ENCODE data around the gene SERINC2.
"Not testable (repeated sequence)": the region's sequence is repeated elsewhere in the genome, so short reads cannot be mapped to it uniquely, and the experiment has no call there.

The SERINC2 gene

DNA sequence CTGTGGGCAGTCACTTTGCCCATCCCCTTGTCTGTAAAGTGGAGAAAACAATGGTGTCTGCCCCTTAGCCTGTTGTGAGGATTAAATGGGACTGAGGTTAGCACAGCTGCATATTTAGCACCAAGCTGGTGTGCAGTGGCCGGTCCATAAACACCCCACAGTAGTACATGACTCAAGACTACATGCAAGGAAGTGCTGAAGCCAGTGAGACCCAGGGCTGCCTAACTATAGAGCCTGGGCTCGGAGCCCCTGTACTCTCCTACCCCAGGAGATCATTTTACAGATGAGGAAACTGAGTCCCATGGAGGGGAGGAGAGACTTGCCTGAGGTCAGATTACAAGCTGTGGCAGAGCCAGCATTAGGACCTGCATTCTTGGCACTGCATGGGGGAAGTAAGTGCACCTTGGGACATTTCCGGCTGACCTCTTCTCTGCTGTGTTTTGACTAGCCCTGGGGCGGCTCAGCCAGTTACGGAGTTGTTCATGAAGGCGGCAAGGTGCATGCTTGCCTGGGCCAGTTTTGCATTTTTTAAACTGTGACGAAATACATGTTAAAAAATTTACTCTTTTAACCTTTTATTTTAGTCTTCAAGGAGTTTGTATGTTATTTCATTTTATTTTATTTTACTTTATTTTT is 3.2 kb downstream of the SERINC2 start:
- no peak for FAIRE-seq

DNA sequence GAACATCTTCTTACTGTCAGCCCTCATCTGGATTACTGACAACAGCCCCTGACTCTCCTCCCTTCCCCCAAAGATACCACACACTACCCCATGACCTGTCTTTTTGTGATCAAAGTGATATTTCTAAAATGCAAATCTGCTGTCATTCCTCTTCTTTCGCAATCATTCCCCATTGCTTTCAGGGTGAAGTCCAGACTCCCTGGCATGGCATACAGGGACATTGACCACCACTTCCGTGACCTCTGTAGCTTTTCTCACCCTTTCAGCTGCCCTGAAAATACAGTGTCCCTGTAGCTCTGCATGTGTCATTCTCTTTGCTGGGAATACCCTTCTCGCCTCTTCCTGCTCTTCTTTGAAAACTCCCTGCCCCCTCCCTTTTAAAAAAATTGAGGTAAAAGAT is 4.1 kb downstream of the SERINC2 start:
- FAIRE-seq, result no peak

DNA sequence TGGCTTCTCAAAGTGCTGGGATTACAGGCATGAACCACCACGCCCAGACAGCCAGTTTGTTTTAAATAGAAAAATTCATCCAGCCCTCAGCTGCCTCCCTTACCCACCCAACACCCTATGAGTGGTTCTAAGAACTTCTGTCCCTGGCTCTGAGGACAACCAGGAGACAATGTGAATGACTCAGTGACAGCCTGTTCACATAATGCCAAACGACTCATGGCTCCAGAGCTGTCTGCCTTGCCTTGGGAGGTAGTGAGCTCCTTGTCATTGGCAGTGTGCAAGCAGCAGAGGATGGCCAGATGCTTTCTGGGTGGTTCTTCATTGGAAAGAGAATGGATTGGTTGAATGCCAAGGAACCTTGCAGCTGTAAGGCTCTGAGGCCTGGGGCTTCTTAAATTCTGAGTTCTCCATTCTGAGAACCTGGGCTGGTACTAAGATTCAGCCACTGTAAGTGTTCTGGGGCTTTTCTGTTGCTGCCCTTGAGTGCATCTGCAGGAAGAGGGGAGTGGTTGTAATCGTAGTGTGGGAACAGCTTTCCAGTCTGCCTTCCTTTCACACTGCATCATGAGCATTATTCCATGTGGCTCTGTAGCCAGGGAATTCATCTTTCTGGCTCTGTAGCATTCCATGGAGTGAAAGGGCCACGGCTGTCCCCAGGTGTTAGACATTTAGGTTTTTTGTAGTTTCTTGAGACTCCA is 5.8 kb downstream of the SERINC2 start:
- FAIRE-seq, result no peak

DNA sequence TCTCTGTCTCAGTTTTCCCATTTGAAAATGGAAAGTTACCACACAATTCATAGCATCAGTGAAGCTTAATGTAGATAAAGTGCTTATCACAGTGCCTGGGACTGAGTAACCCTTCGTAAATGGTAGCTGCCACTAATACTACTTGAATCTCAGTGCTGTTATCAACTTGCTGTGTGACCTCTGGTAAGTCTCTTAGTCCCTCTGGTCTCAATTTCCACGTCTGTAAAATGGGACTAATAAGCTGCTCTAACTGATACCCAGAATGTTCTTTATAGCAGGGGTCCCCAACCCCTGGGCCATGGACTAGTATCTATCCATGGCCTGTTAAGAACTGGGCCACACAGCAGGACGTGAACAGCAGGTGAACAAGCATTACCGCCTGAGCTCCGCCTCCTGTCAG is 7.7 kb downstream of the SERINC2 start:
- FAIRE-seq, result no peak

DNA sequence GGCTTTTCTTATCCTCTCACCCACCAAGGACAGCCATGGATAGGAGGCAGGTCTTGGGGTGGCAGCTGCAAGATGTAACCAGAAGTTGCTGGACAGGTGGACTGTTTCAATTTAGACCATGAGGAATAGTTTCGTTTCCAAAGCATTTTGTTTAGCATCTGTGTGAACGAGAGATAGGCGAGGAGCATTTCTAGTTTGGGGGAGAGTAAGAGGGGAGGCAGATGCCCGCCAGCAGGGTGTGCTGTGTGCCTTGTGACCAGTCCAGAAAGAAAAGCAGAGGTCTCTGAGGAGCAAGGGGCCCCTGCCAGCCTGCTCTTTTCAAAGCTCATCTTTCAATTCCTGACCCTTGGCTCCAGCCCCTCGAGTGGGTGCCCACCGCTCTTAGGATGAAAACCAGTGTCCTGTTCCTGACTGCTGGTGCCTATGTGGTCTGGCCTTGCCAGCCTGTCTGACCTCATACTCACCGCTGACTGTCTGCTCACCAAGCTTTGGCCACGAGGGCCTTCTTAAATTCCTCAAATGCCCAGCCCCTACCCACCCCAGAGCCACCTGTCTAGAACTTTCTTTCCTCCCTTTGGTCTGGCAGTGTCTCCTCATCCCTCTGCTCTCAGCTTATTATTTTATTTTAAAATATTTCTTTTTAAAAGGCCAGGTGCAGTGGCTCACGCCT is 8.5 kb downstream of the SERINC2 start:
- no peak for FAIRE-seq

DNA sequence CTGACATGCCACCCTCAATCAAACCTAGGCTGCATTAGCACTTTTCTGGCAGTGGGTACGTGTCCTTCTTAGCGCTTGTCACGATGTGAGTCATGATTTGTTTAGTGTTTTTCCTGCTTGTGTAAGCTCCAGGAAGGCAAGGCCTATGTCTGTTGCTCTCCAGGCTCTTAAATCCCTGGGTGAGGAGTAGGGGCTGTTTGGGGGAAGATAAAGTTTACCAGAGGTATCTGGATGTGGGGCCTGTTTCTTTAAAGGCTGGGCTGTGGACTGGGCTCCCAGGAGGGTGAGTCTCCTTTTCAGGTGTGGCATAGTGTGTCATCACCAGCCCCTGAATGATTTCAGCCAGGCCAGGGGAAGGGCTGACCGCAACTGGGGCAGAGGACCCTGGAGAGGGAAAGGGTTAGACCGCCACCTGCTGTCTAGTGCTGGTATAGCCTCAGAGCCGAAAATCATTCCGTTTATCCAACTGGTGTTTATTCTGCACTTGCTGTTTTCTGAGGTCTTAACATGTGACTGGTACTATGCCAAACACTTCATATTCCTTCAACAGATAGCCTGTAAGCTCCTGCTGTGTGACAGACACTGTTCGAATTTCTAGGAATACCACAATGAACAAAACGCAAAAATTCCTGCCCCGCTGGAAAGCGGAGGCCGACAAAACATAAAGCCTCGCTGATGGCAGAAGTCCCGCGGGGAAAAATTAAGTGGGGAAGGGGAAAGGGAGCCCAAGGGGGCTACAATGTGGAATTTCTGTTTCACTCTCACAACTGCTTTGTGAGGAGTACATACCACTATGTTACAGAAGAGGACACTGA is 9.7 kb downstream of the SERINC2 start:
- no peak for FAIRE-seq

DNA sequence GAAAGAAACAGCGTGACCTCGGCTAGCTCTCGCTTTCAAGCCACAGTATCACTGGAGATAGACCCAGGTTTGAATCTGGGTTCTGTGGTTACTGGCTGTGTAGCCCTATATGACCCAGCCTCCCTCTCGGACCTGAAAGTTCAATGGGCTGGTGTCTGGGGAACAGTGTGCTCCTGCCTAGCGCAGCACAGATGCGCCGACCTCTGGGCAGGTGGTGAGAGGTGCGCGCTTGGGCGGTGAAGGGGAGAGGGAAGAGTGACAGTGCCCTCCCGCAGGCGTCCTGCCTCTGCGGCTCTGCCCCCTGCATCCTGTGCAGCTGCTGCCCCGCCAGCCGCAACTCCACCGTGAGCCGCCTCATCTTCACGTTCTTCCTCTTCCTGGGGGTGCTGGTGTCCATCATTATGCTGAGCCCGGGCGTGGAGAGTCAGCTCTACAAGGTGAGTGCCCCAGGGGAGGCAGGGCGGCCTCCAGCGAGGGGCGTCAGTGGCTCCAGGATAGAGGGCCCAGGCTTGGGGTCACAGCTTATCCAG is 10.5 kb downstream of the SERINC2 start:
- no peak for FAIRE-seq

DNA sequence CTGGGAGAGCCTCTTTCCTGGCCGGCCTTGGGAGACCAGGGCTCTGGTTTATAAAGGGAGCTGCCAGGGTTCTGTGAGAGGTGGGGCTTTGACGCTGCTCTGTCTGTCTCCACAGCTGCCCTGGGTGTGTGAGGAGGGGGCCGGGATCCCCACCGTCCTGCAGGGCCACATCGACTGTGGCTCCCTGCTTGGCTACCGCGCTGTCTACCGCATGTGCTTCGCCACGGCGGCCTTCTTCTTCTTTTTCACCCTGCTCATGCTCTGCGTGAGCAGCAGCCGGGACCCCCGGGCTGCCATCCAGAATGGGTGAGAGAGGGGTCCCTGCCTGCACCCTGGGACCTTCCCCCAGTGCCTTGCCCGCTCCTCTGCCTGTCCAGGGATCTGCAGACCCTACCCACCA is 11.6 kb downstream of the SERINC2 start:
- no peak for FAIRE-seq

DNA sequence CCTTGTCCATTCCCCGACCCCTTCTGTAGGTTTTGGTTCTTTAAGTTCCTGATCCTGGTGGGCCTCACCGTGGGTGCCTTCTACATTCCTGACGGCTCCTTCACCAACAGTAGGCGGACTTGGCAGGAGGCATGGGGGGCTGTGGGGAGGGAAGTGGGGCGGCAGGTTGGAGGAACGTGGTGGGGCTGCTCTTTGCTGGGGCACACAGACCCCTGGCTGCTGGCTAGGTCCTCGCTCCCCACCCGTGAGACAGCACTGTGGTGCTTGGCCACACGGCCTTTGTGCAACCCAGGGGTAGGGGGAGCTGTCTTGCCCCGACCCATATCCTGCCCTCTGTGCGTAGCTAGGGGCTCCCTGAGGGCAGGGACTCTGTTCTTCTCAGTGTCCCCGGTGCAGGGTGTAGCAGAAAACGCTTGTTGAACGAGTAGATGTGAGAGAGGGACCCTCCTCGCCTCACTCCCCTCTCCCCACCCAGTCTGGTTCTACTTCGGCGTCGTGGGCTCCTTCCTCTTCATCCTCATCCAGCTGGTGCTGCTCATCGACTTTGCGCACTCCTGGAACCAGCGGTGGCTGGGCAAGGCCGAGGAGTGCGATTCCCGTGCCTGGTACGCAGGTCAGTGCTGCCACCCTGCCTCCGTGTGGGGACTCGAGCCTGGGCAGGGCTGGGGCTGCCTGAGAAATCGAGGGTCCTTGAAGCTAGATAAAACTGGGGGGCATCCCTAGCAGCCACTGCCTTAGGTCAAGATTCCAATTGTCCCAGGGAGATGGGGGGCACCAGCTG is 12.5 kb downstream of the SERINC2 start:
- FAIRE-seq, result no peak

DNA sequence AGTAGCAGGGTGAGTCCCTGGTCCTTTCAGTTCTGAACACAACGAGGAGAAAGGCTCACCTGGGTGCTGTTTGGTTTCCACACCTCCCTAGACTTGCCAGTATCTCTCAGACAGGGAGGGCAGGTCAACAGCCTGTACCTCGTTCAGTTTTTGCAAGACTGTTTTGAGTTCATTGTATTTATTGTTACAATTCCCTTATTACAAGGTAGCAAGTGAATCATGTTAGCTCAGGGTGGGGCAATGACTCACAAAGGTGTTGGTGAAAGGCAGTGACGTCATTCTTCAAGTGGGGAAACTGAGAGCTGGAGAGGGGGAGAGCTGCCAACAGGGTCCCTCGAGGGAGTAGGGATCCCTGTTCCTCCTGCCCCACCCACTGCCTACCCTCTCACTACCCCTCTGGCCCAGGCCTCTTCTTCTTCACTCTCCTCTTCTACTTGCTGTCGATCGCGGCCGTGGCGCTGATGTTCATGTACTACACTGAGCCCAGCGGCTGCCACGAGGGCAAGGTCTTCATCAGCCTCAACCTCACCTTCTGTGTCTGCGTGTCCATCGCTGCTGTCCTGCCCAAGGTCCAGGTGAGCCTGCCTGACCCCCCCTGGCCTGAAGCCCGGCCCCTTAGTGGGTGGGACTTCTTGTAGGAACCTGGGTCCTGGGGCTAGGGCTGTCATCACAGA is 13.4 kb downstream of the SERINC2 start:
- no peak for FAIRE-seq

DNA sequence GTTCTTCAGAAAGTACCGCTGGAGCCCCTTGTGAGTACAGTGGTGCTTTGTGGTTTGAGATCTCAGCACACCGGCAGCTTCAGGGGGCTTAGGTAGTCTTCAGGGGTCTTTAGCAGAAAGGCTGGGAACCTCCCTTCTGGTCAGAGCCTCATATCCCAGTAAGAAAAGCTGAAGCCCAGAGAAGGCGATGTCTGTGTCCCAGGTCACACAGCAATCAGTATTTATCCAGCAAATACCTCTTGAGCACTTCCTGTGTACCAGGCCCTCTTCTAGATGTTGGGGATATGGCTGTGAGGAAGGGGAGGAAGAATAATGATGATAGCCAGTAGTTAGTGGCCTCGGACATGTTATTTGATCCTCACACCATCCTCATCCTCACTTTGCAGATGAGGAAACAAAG is 14.3 kb downstream of the SERINC2 start:
- no peak for FAIRE-seq

DNA sequence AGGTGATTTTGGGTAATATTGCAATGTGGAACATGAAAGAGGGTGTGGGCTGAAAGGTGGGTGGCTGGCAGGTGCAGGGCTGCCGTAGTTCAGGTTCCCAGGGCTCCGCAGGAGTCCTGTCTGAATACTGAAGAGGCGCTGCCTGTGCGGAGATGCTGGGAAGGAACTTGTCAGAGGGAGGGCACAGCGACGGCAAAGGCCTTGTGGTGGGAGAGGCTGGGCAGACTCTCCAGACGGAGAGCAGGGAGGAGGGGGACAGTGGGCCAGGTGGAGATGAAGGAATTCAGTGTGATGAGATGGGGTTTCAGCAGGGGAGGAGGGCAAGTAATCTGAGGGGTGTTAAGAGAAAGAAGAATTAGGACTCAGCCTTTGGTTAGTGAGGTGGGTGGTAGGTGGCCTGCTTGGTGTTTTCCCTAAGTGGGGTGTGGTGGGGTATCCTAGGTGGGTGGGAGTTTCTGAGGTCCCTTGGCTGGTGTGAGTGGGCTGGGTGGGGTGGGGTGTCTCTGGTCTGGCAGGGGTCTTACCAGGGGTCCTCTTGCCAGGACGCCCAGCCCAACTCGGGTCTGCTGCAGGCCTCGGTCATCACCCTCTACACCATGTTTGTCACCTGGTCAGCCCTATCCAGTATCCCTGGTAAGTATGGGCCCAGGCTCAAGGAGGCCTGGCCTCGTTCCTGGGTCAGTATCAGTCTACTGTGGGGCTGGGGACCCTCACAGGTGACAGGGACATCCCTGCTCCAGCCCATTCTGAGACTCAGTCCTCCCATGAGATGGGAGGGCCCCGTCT is 15.6 kb downstream of the SERINC2 start:
- FAIRE-seq, result no peak

DNA sequence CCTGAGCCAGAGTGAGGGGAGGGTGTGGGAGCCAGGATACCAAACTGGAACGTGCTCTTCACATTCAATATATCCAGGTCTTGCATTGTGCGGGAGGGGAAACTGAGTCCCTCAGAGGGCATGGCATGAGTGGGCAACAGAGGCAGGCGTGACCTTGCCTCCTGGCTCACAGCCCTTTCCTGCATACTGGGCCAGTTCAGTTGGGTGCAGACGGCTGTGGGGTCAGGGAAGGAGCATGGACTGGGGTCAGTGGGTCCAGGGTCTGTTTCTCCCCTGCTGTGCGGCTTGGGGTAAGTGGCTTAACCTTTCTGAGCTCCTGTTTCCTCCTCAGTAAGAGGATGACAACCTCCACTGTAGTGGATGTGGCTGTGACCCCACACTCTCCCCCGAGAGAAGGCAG is 16.6 kb downstream of the SERINC2 start:
- FAIRE-seq, result no peak

DNA sequence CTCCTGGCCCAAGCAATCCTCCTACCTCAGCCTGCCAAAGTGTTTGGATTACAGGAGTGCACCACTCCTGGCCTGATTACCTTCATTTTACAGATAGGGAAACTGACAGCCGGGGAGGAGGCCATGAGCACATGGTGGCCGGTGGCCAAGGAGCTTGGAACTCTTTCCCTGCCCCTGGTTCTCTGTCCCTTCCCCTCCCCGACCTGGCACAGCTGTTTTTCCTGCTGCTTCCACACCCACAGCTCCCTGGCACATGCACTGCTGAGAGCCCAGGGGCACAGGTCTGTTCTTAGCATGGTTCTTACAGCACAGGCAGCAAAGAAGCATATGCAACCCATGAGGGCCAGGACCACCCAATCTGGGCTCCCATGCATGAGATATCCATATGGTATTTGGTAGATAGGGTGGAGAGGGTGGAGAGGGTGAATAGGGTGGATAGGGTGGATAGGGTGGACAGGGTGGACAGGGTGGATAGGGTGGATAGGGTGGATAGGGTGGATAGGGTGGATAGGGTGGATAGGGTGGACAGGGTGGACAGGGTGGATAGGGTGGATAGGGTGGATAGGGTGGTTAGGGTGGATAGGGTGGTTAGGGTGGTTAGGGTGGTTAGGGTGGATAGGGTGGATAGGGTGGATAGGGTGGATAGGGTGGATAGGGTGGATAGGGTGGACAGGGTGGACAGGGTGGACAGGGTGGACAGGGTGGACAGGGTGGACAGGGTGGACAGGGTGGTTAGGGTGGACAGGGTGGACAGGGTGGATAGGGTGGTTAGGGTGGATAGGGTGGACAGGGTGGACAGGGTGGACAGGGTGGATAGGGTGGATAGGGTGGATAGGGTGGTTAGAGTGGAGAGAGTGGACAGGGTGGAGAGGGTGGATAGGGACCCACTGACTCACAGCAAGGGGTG is 18.6 kb downstream of the SERINC2 start:
- not testable (repeated sequence) for FAIRE-seq

DNA sequence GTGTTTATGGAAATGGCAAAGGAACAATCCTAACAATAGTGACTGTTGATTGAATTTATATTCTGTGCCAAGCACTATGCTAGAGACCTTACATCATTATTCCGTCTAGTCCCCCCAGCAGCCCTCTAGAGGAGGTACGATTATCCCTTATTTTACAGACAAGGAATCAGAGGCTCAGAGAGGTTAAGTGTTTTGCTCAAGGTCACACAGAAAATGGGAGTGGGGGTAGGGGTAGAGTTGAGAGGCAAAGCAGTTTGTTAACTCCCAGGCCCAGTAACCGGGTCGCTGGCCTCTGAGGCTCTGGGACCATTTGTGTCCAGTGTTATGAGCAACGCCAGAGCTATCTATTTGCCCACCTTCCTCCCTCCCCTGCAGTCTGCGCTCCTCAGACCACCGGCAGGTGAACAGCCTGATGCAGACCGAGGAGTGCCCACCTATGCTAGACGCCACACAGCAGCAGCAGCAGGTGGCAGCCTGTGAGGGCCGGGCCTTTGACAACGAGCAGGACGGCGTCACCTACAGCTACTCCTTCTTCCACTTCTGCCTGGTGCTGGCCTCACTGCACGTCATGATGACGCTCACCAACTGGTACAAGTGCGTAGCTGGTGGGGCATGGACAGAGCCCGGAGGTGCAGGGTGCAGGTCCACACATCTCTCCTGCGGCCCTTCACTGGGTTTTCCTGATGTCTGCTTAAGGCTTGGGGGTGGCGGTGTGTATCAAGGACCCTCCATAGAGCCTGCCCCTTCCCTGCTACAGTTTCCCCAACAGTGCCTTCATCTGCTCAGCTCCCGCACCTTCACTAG is 19.8 kb downstream of the SERINC2 start:
- FAIRE-seq, result no peak

DNA sequence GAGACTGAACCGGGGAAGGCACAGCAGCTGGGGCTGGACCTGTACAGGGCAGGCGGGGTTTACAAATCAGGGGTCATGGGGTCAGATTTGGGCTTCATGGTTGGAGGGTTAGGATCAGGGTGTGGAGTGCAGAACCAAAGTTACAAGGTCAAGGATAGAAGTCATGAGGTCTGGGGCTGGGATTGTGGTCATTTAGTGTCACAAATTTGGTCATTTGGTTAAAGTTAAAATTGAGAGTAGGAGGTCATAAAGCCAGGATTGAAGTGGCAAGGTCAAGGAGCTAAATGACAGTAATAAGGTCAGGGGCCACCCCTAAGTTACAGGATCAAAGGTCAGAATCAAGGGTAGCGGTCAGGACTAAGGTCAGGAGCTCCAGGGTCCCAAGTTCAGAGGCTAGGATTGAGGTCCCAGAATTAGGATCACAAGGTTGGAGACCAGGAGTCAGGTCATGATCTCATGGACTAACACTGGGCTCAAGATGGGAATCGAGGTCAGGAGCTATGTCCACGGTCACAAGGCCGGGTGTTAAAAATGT is 20.4 kb downstream of the SERINC2 start:
- FAIRE-seq, result no peak

DNA sequence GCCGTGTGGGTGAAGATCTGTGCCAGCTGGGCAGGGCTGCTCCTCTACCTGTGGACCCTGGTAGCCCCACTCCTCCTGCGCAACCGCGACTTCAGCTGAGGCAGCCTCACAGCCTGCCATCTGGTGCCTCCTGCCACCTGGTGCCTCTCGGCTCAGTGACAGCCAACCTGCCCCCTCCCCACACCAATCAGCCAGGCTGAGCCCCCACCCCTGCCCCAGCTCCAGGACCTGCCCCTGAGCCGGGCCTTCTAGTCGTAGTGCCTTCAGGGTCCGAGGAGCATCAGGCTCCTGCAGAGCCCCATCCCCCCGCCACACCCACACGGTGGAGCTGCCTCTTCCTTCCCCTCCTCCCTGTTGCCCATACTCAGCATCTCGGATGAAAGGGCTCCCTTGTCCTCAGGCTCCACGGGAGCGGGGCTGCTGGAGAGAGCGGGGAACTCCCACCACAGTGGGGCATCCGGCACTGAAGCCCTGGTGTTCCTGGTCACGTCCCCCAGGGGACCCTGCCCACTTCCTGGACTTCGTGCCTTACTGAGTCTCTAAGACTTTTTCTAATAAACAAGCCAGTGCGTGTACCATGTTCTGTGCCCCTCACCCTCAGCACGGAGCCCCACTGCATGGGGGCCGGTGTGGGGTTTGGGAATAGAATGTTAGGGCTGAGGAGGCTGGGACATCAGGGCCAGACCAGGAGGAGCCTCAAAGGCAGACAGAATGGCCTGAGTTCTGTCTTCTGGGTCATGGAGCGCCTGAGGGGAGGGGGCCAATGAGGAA is 21.3 kb downstream of the SERINC2 start:
- FAIRE-seq, result no peak

DNA sequence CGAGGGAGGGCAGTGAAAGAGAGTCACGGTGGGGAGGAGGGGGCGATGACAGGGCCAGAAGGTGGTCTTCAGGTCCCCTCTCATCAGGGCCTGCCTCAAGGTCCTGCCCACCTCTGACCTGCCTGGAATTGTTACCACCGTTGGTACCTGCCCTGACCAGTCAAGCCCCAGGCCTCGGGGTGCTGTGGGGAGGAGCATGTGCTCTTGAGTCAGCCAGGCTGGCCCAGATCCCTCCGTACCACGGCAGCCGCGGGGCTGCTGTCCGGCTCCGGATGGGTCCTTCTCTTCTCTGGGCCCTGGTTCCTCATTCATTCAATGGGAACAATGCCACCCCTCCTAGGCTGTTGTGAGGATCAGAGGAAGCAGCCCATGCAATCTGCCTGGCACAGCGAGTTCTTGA is 22.0 kb downstream of the SERINC2 start:
- no peak for FAIRE-seq

Measured in endometrium (tissue), 2 donors.